Smooth muscle cell (in vitro differentiated cells): ENCODE results near the gene MYO7A. TPM values are rescaled to one million over a fixed set of nuclear protein-coding genes. Genes with fewer than 3 reads are reported as not detected.

Experiments used
- DNase-seq: peaks from one replicate; lab custom pipeline; 2025; ENCODE audit not compliant: unreplicated experiment; lab: John Stamatoyannopoulos, UW
- H2AFZ ChIP-seq: fragments of 200-600 bp; sonication (generic); 2 replicates; pipeline ENCODE4 v1.6.0; 2016; ENCODE audit warnings: antibody characterized with exemption, low read depth, mild to moderate bottlenecking
- H3F3A ChIP-seq: fragments of 200-600 bp; sonication (generic); 2 replicates; pipeline ENCODE4 v1.6.0; 2017; ENCODE audit warnings: antibody characterized with exemption, low read depth
- H3K27ac ChIP-seq: fragments of 200-600 bp; sonication (generic); 2 replicates; pipeline ENCODE4 v1.5.1; 2016; ENCODE audit warnings: low read depth, mild to moderate bottlenecking
- H3K27me3 ChIP-seq: fragments of 200-600 bp; sonication (generic); 2 replicates; pipeline ENCODE4 v1.6.1; 2016; ENCODE audit warnings: low read depth, mild to moderate bottlenecking
- H3K36me3 ChIP-seq: fragments of 200-600 bp; sonication (generic); 2 replicates; pipeline ENCODE4 v1.5.1; 2016; ENCODE audit warnings: low read depth
- H3K4me1 ChIP-seq: fragments of 200-600 bp; sonication (generic); 2 replicates; pipeline ENCODE4 v1.5.1; 2016; ENCODE audit warnings: low read depth
- H3K4me2 ChIP-seq: fragments of 200-600 bp; sonication (generic); 2 replicates; pipeline ENCODE4 v1.6.0; 2016; ENCODE audit warnings: mild to moderate bottlenecking
- H3K4me3 ChIP-seq: fragments of 200-600 bp; sonication (generic); 2 replicates; pipeline ENCODE4 v1.5.1; 2016; ENCODE audit warnings: mild to moderate bottlenecking
- H3K79me2 ChIP-seq: fragments of 200-600 bp; sonication (generic); 2 replicates; pipeline ENCODE4 v1.6.0; 2016; ENCODE audit warnings: low read depth, mild to moderate bottlenecking
- H3K9ac ChIP-seq: fragments of 200-600 bp; sonication (generic); 2 replicates; pipeline ENCODE4 v1.6.0; 2016; ENCODE audit warnings: low read depth
- H3K9me3 ChIP-seq: fragments of 200-600 bp; sonication (generic); replicated peaks from 2 replicates; pipeline ENCODE4 v1.5.1; 2016; ENCODE audit warnings: low read depth
- H4K20me1 ChIP-seq: fragments of 200-600 bp; sonication (generic); 2 replicates; pipeline ENCODE4 v1.6.0; 2016; ENCODE audit warnings: low read depth
- WGBS: methylation state at CpG from one replicate; pipeline ENCODE4 v1.1.7; 2016; ENCODE audit warnings: low lambda C conversion rate; 5-methylcytosine and 5-hydroxymethylcytosine counted together
- polyA plus RNA-seq: library from polyadenylated mRNA; unstranded; fragments of >200 nt; fragmentation: Nextera tagmentation; extraction: Ambion mirVana; gene quantifications from 2 replicates; pipeline ENCODE4 v1.2.1, GENCODE V29; 2016
- total RNA-seq: library from RNA; depleted of rRNA; stranded (reverse); fragments of >200 nt; gene quantifications from 2 replicates; pipeline ENCODE4 v1.2.3, GENCODE V29; 2014
- TF ChIP-seq, protein P1 (sequence below): fragments of 200-600 bp; sonication (generic); IDR thresholded peaks from 2 replicates; pipeline ENCODE4 v1.5.1; 2017; ENCODE audit warnings: borderline replicate concordance, mild to moderate bottlenecking, antibody characterized with exemption; ENCODE audit not compliant: insufficient read depth, poor library complexity, severe bottlenecking

MYO7A gene
- total and polyA plus RNA-seq, 2 experiments from 2014 or later, result 0.08 to 0.18 TPM

- Histone ChIP-seq H3K4me3 (no peak overlapping the region), H3K9ac (no peak overlapping the region), H3K9me3 (no peaks in the 10 kb centered on the region), H3K79me2 (no peaks in the 10 kb centered on the region), H4K20me1 (peaks cover 21% of the 10 kb centered on the region), H3F3A (no peaks in the 10 kb centered on the region), H3K27me3 (no peaks in the 10 kb centered on the region), H3K4me2 (no peak overlapping the region), H3K36me3 (no peaks in the 10 kb centered on the region), H3K4me1 (no peaks in the 10 kb centered on the region), H3K27ac (no peak overlapping the region), H2AFZ (no peak overlapping the region)
- no peak for DNase-seq
- TF ChIP-seq, protein P1, sequence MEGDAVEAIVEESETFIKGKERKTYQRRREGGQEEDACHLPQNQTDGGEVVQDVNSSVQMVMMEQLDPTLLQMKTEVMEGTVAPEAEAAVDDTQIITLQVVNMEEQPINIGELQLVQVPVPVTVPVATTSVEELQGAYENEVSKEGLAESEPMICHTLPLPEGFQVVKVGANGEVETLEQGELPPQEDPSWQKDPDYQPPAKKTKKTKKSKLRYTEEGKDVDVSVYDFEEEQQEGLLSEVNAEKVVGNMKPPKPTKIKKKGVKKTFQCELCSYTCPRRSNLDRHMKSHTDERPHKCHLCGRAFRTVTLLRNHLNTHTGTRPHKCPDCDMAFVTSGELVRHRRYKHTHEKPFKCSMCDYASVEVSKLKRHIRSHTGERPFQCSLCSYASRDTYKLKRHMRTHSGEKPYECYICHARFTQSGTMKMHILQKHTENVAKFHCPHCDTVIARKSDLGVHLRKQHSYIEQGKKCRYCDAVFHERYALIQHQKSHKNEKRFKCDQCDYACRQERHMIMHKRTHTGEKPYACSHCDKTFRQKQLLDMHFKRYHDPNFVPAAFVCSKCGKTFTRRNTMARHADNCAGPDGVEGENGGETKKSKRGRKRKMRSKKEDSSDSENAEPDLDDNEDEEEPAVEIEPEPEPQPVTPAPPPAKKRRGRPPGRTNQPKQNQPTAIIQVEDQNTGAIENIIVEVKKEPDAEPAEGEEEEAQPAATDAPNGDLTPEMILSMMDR, result no peak
- WGBS, result 89% methylated on average over 23 of the region's 23 CpGs
Observed at GRCh38 chr11:77086521-77087472, 41.2 kb upstream of the MYO7A start.

DNA sequence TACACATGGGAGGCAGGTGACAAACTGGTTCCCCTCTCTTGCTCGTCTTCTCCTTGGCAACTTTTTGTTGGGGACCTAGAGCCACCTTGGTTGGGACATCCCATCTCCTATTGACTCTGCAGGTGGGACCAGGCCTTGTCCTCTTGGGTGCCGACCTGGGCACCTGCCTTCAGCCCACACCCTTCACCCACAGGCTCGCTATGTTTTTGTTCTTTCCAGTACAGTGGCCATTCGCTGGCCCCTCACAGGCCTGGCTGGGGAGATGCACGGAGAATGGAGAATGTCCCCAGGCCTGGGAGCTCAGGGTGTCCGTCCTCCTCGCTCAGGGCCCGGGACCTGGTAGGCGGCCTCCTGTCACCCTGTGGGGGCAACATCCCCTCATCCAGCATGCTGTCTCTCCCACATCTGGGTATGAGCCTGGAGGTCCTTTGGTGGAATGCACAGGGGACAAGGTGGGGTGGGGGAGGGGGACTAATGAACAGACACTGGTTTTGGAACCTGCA lies 40.3 kb upstream of the MYO7A start:
- H4K20me1 ChIP-seq, result peaks cover 21% of the 10 kb centered on the region
- H3K27ac ChIP-seq, result no peak overlapping the region
- H3K27me3 ChIP-seq, result no peaks in the 10 kb centered on the region
- H3K9ac ChIP-seq, result no peak overlapping the region
- TF ChIP-seq, protein P1, result no peak
- H2AFZ ChIP-seq, result no peak overlapping the region
- DNase-seq, result no peak
- no peaks in the 10 kb centered on the region for H3F3A ChIP-seq
- no peaks in the 10 kb centered on the region for H3K4me1 ChIP-seq
- no peaks in the 10 kb centered on the region for H3K9me3 ChIP-seq
- H3K79me2 ChIP-seq, result no peaks in the 10 kb centered on the region
- H3K4me2 ChIP-seq, result no peak overlapping the region
- WGBS, result 98% methylated on average over 9 of the region's 9 CpGs
- H3K36me3 ChIP-seq, result no peaks in the 10 kb centered on the region
- no peak overlapping the region for H3K4me3 ChIP-seq

DNA sequence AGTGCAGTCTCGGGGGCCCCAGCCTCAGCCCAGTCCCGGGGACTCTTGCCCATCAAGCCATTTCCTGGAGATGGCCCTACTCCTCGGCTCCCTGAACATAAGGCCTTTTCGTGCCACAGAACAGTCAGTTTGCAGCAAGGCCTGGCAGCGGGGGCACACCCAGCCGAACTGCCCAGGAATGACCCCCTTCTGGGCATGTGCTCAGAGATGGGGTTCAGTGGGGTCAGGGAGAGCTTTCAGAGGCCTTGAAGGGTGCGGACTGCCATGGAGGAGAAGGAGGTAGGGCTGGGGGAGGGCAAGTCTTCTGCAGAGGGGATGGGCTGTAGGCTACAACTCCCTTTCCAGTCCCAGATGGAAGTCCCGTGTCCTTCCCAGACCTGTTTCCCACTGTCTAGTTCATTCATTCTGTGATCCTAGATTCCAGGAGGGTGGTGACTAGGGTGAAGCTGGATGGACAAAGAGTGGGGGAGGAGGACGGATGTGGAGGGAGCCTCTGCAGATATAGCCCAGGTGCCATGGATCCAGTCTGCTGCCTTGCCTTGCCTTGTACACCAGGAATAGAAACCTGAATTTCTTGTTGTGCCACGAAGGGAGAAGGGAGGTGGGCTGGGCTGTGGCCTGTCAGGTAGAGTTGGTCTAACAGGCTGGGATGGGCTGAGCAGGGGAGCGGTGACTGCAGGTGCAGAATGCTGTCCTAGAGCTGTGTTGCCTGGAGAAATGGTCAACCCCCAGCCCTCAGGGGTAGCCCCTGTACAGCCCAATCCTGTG lies 39.6 kb upstream of the MYO7A start:
- Histone ChIP-seq H3K9ac (no peak overlapping the region), H3K4me2 (no peak overlapping the region), H3K27me3 (no peaks in the 10 kb centered on the region), H3K79me2 (no peaks in the 10 kb centered on the region), H3K4me3 (no peak overlapping the region), H4K20me1 (peaks cover 21% of the 10 kb centered on the region), H3K27ac (no peak overlapping the region), H3K9me3 (no peaks in the 10 kb centered on the region), H3K4me1 (no peaks in the 10 kb centered on the region), H3F3A (no peaks in the 10 kb centered on the region), H3K36me3 (no peaks in the 10 kb centered on the region), H2AFZ (no peak overlapping the region)
- WGBS, result 75% methylated on average over 11 of the region's 11 CpGs
- no peak for DNase-seq
- TF ChIP-seq, protein P1, result no peak
